H9 (cell line): Measurements from ENCODE around the gene FAT4. TPM values are rescaled to one million over a fixed set of nuclear protein-coding genes. Genes with fewer than 3 reads are reported as not detected.

Experiments used
- DNase-seq: peaks from one replicate; pipeline ENCODE4 v3.0.0-alpha.2; 2017
- H2AFZ ChIP-seq: one replicate; pipeline ENCODE4 v1.6.1; 2013; ENCODE audit warnings: mild to moderate bottlenecking, low read length, control low read depth, moderate library complexity
- H2AK5ac ChIP-seq: 2 replicates; pipeline ENCODE4 v1.6.1; 2013; ENCODE audit warnings: low read length, control low read depth, mixed read lengths; ENCODE audit not compliant: insufficient read length
- H2BK120ac ChIP-seq: one replicate; pipeline ENCODE4 v1.6.1; 2013; ENCODE audit warnings: low read depth, mild to moderate bottlenecking, low read length, control low read depth, inconsistent platforms; ENCODE audit not compliant: poor library complexity, severe bottlenecking
- H2BK12ac ChIP-seq: 2 replicates; pipeline ENCODE4 v1.6.1; 2013; ENCODE audit warnings: low read length, control low read depth, mixed read lengths, low read depth; ENCODE audit not compliant: insufficient read length
- H2BK15ac ChIP-seq: 2 replicates; pipeline ENCODE4 v1.6.1; 2013; ENCODE audit warnings: low read depth, low read length, control low read depth
- H2BK20ac ChIP-seq: one replicate; pipeline ENCODE4 v1.6.1; 2013; ENCODE audit warnings: low read depth, mild to moderate bottlenecking, low read length, control low read depth, inconsistent platforms; ENCODE audit not compliant: poor library complexity, severe bottlenecking
- H2BK5ac ChIP-seq: 2 replicates; pipeline ENCODE4 v1.6.1; 2013; ENCODE audit warnings: low read length, control low read depth, mixed read lengths; ENCODE audit not compliant: insufficient read length
- H3K14ac ChIP-seq: 2 replicates; pipeline ENCODE4 v1.6.1; 2013; ENCODE audit warnings: low read length, control low read depth; ENCODE audit not compliant: insufficient read depth
- H3K18ac ChIP-seq: 2 replicates; pipeline ENCODE4 v1.6.1; 2013; ENCODE audit warnings: low read depth, mild to moderate bottlenecking, mixed read lengths, low read length, control low read depth; ENCODE audit not compliant: insufficient read length
- H3K23ac ChIP-seq: 2 replicates; pipeline ENCODE4 v1.6.1; 2013; ENCODE audit warnings: low read length, control low read depth, mixed read lengths, low read depth; ENCODE audit not compliant: insufficient read length
- H3K23me2 ChIP-seq: 2 replicates; pipeline ENCODE4 v1.6.1; 2013; ENCODE audit warnings: low read depth, mild to moderate bottlenecking, mixed read lengths, low read length, control low read depth; ENCODE audit not compliant: insufficient read length, poor library complexity, severe bottlenecking
- H3K27ac ChIP-seq: 2 replicates; pipeline ENCODE4 v1.5.1; 2013; ENCODE audit warnings: low read length, control low read depth, mixed read lengths, low read depth; ENCODE audit not compliant: insufficient read length
- H3K27me3 ChIP-seq: 2 replicates; pipeline ENCODE4 v1.6.1; 2013; ENCODE audit warnings: low read length, control low read depth, inconsistent platforms; ENCODE audit not compliant: insufficient read depth
- H3K4ac ChIP-seq: 2 replicates; pipeline ENCODE4 v1.6.1; 2013; ENCODE audit warnings: low read depth, mild to moderate bottlenecking, control low read depth, inconsistent platforms, low read length, moderate library complexity
- H3K4me1 ChIP-seq: 2 replicates; pipeline ENCODE4 v1.6.1; 2013; ENCODE audit warnings: low read length, control low read depth, inconsistent platforms; ENCODE audit not compliant: insufficient read depth
- H3K4me2 ChIP-seq: 2 replicates; pipeline ENCODE4 v1.6.1; 2013; ENCODE audit warnings: low read length, control low read depth, mixed read lengths; ENCODE audit not compliant: insufficient read length, insufficient read depth
- H3K56ac ChIP-seq: 2 replicates; pipeline ENCODE4 v1.6.1; 2013; ENCODE audit warnings: low read depth, mild to moderate bottlenecking, mixed read lengths, low read length, control low read depth; ENCODE audit not compliant: insufficient read length
- H3K79me1 ChIP-seq: 2 replicates; pipeline ENCODE4 v1.6.1; 2013; ENCODE audit warnings: low read depth, mild to moderate bottlenecking, moderate library complexity, low read length, control low read depth, inconsistent platforms; ENCODE audit not compliant: insufficient read depth, poor library complexity, severe bottlenecking
- H3K79me2 ChIP-seq: 2 replicates; pipeline ENCODE4 v1.6.1; 2013; ENCODE audit warnings: low read length, control low read depth, inconsistent platforms; ENCODE audit not compliant: insufficient read depth
- H3K9ac ChIP-seq: 2 replicates; pipeline ENCODE4 v1.6.1; 2013; ENCODE audit warnings: low read length, control low read depth, mixed read lengths; ENCODE audit not compliant: insufficient read length; ENCODE audit errors: extremely low read depth
- H3K9me3 ChIP-seq: one replicate; pipeline ENCODE4 v1.6.1; 2013; ENCODE audit warnings: low read depth, low read length, inconsistent platforms; ENCODE audit not compliant: control insufficient read depth
- H3T11ph ChIP-seq: one replicate; pipeline ENCODE4 v1.6.1; 2013; ENCODE audit warnings: mild to moderate bottlenecking, low read length, control low read depth, inconsistent platforms
- H4K20me1 ChIP-seq: one replicate; pipeline ENCODE4 v1.6.1; 2013; ENCODE audit not compliant: control insufficient read depth, insufficient read length, insufficient read depth
- H4K5ac ChIP-seq: 2 replicates; pipeline ENCODE4 v1.6.1; 2013; ENCODE audit warnings: low read depth, mild to moderate bottlenecking, mixed read lengths, low read length, control low read depth; ENCODE audit not compliant: insufficient read length
- H4K8ac ChIP-seq: replicated peaks from 2 replicates; pipeline ENCODE4 v1.6.1; 2013; ENCODE audit warnings: low read length, control low read depth, mixed read lengths, low read depth; ENCODE audit not compliant: insufficient read length
- H4K91ac ChIP-seq: 2 replicates; pipeline ENCODE4 v1.6.1; 2013; ENCODE audit warnings: low read depth, mild to moderate bottlenecking, moderate library complexity, mixed read lengths, low read length, control low read depth; ENCODE audit not compliant: insufficient read length
- H3K27ac Mint-ChIP-seq, 3 experiments: 2 replicates in 2 of 3; 3 replicates in 1 of 3; pipeline ENCODE4 v1.8.0; 2020 to 2021; ENCODE audit warnings: mixed read lengths in 3 of 3, mild to moderate bottlenecking in 1 of 3, moderate library complexity in 1 of 3
- H3K27me3 Mint-ChIP-seq: 2 replicates; pipeline ENCODE4 v1.8.0; 2021; ENCODE audit warnings: low read depth, mild to moderate bottlenecking, moderate library complexity, mixed read lengths
- H3K36me3 Mint-ChIP-seq, 3 experiments: 2 replicates in 2 of 3; 3 replicates in 1 of 3; pipeline ENCODE4 v1.8.0; 2020 to 2021; ENCODE audit warnings: low read depth in 3 of 3, mixed read lengths in 3 of 3; ENCODE audit not compliant: insufficient read depth in 1 of 3
- H3K4me1 Mint-ChIP-seq, 2 experiments: 2 replicates each; pipeline ENCODE4 v1.8.0; 2020; ENCODE audit warnings: mixed read lengths in 2 of 2
- H3K4me3 Mint-ChIP-seq, 2 experiments: 2 replicates in 1 of 2; 3 replicates in 1 of 2; pipeline ENCODE4 v1.8.0; 2020 to 2021; ENCODE audit warnings: mild to moderate bottlenecking in 2 of 2, mixed read lengths in 2 of 2, moderate library complexity in 1 of 2
- H3K9me3 Mint-ChIP-seq, 2 experiments: 2 replicates in 1 of 2; 3 replicates in 1 of 2; pipeline ENCODE4 v1.8.0; 2020; ENCODE audit warnings: mild to moderate bottlenecking in 2 of 2, mixed read lengths in 2 of 2, moderate library complexity in 1 of 2
- CTCF ChIP-seq: fragments of 200-600 bp; sonication (generic); conservative IDR thresholded peaks from 3 replicates; pipeline ENCODE4 v1.8.0; 2021; ENCODE audit warnings: antibody characterized with exemption, mild to moderate bottlenecking
- WGBS: extraction: QIAGEN DNeasy Blood & Tissue Kit; methylation state at CpG from one replicate; pipeline ENCODE4 v1.1.7; 2013; ENCODE audit warnings: missing lambda C conversion rate, low lambda C conversion rate, mixed read lengths; ENCODE audit not compliant: insufficient read length; ENCODE audit errors: extremely low coverage; 5-methylcytosine and 5-hydroxymethylcytosine counted together
- total RNA-seq: library from RNA; stranded (reverse); gene quantifications from 2 replicates; pipeline ENCODE4 v1.2.1, GENCODE V29; 2021

FAT4 gene
- total RNA-seq, 1 experiment from 2014 or later: 6.9 TPM

GRCh38 chr4:125322366-125322730, 7.6 kb downstream of the FAT4 start:
- Histone ChIP-seq H3K4me2 (peak overlapping the region; percentile 16), H4K20me1 (no peaks in the 10 kb centered on the region), H3K9ac (no peak overlapping the region), H3K27me3 (no peaks in the 10 kb centered on the region), H2AK5ac (no peak overlapping the region), H4K5ac (no peak overlapping the region), H2AFZ (no peak overlapping the region), H3K79me2 (no peaks in the 10 kb centered on the region; the same call in 1 of the 2 replicates), H3K9me3 (no peaks in the 10 kb centered on the region), H3K79me1 (no peaks in the 10 kb centered on the region), H2BK5ac (no peak overlapping the region), H3K27ac (no peak overlapping the region), H3K56ac (no peak overlapping the region), H2BK20ac (no peak overlapping the region), H3K14ac (no peak overlapping the region), H3K4ac (no peak overlapping the region), H4K8ac (no peak overlapping the region), H2BK120ac (no peak overlapping the region), H2BK15ac (no peak overlapping the region), H4K91ac (no peak overlapping the region), H3K23ac (no peak overlapping the region), H2BK12ac (no peak overlapping the region), H3K4me1 (peaks cover 4% of the 10 kb centered on the region), H3K18ac (no peak overlapping the region), H3T11ph (no peak overlapping the region), H3K23me2 (peaks cover 2% of the 10 kb centered on the region)
- no peak overlapping the region for H3K4me3 Mint-ChIP-seq
- H3K36me3 Mint-ChIP-seq: peaks cover 0 to 20% (median 0%) of the 10 kb centered on the region in 3 experiments; a peak in 3 of 7 replicates
- H3K9me3 Mint-ChIP-seq: no peaks in the 10 kb centered on the region
- peaks cover 21 to 66% of the 10 kb centered on the region in 2 experiments for H3K4me1 Mint-ChIP-seq
- no peak for TF ChIP-seq CTCF
- no CpG with 5 or more reads among the region's 1 CpG for WGBS
- H3K27me3 Mint-ChIP-seq: peaks cover 15% of the 10 kb centered on the region
- DNase-seq: no peak
- no peak overlapping the region for H3K27ac Mint-ChIP-seq
